NCI-H2171 (cell line): ENCODE results near the gene HMCN2.

ENCODE experiments used
- DNase-seq: peaks from one replicate; lab custom pipeline; 2025; lab: John Stamatoyannopoulos, UW

Gene HMCN2

GRCh38 chr9:130307667-130307943 lies 42.0 kb downstream of the HMCN2 start:
- DNase-seq: no peak

GRCh38 chr9:130308081-130308571 lies 42.6 kb downstream of the HMCN2 start:
- DNase-seq: no peak

- DNase-seq: no peak
These were observed 44.3 kb downstream of the HMCN2 start for GRCh38 chr9:130309689-130310455.

- DNase-seq: no peak
These were observed 44.9 kb downstream of the HMCN2 start for GRCh38 chr9:130310456-130310855.

GRCh38 chr9:130311003-130311402 lies 45.4 kb downstream of the HMCN2 start:
- no peak for DNase-seq

GRCh38 chr9:130311408-130312140 lies 46.0 kb downstream of the HMCN2 start:
- no peak for DNase-seq

GRCh38 chr9:130313103-130313858 lies 47.7 kb downstream of the HMCN2 start:
- no peak for DNase-seq

GRCh38 chr9:130315446-130316226 lies 50.1 kb downstream of the HMCN2 start:
- DNase-seq: no peak

- no peak for DNase-seq
These were observed 50.9 kb downstream of the HMCN2 start for GRCh38 chr9:130316430-130316829.

- DNase-seq: no peak
These were observed 53.7 kb downstream of the HMCN2 start for GRCh38 chr9:130319300-130319699.

GRCh38 chr9:130319944-130320712 lies 54.6 kb downstream of the HMCN2 start:
- no peak for DNase-seq

- no peak for DNase-seq
These were observed 55.3 kb downstream of the HMCN2 start for GRCh38 chr9:130320723-130321481.

GRCh38 chr9:130321539-130321938 lies 56.0 kb downstream of the HMCN2 start:
- DNase-seq: no peak

- no peak for DNase-seq
These were observed 57.6 kb downstream of the HMCN2 start for GRCh38 chr9:130323051-130323745.

GRCh38 chr9:130325921-130326320 lies 60.4 kb downstream of the HMCN2 start:
- no peak for DNase-seq

- DNase-seq: no peak
These were observed 61.7 kb downstream of the HMCN2 start for GRCh38 chr9:130327070-130327780.

- peak; percentile 87 for DNase-seq
These were observed 62.3 kb downstream of the HMCN2 start for GRCh38 chr9:130327781-130328348.

- DNase-seq: peak; percentile 66
These were observed 62.8 kb downstream of the HMCN2 start for GRCh38 chr9:130328349-130328801.

GRCh38 chr9:130329061-130329460 lies 63.5 kb downstream of the HMCN2 start:
- no peak for DNase-seq
